ENCODE data around the gene EDRF1.

DNA sequence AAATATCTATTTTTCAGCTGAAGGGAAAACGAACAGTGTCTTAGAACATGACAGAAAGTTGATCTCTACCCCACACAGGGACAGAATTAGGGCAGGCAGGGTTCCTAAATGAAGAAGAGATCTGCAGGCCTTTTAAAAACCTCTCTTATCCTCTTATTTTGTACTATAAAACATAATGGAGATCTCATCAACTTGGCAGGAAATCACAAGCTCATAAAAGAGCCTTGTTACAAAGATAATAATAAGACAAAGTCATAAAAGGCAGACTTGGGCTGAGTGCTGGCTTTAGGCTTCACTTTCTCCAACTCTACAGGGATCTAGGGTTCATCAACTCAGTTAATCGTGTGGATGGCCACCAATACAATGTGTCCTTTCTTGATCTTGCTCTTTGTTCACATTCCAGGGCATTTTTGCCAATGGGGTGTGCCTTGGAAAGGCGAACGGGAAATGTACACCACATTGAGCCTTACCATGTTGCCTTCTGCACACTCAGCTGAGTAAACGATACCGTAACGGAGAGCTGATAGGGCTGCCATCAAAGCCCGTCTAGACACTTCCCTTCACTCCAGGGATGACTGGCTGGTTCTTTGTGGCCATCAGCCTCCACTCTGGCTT, 29.4 kb upstream of the EDRF1 start:
- TF ChIP-seq CTCF (IDR thresholded peaks at IDR 0.05; ENCODE audit: low read length) (no peak), EZH2 (optimal IDR thresholded peaks at IDR 0.05; ENCODE audit: low read depth, low read length) (no peak), EZH2phosphoT487 (IDR thresholded peaks at IDR 0.05; ENCODE audit: low read length) (no peak)
